KBM-7 (cell line): ENCODE measurements around the gene HIVEP1.

Source experiments
- DNase-seq: peaks from one replicate; pipeline ENCODE4 v3.0.0-alpha.2; 2015
- in situ Hi-C: fragments of 300-500 bp; cut with MboI; formaldehyde crosslinking; loops from 2 replicates; pipeline ENCODE4 v1.14.3; 2020; ENCODE audit warnings: low sequenced_read_pairs, low pct_unique_long_range_greater_than_20kb, mixed read lengths

Gene HIVEP1

GRCh38 chr6:12012038-12012557, at the start of gene HIVEP1:
HIVEP1 (plus strand) TSS chr6:12012312; CDS start chr6:12015629, 3,317 bp downstream.
- in situ Hi-C loops = no loop called here
- peak; percentile 42 for DNase-seq

DNA sequence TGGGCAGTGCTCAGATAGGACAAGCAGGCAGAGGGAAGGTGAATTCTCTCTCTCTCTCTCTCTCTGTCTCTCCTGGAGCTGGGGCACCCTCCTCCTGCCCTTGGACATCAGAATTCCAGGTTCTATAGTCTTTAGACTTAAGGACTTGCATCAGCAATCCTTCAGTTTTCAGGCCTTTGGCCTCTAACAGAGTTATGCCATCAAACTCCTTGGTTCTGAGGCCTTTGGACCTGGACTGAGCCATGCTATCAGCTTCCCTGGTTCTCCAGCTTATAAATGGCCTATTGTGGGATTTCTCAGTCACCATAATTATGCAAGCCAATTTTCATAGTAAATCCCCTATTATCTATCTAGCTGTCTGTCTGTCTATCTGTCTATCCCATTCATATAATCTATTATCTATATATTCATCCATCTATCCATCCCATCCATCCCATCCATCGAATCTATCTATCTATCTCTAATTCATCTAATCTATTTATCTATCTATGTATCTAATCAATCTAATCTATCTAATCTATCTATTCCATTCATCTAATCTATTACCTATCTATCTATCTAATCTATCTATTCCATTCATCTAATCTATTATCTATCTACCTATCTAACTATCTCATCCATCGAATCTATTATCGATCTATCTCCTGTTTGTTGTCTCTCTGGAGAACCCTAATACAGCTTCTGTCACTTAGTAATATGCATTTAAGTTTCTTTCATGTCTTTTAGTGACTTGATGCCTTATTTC, 48.2 kb upstream of the HIVEP1 start:
- in situ Hi-C loops = no loop called here
- DNase-seq = no peak

DNA sequence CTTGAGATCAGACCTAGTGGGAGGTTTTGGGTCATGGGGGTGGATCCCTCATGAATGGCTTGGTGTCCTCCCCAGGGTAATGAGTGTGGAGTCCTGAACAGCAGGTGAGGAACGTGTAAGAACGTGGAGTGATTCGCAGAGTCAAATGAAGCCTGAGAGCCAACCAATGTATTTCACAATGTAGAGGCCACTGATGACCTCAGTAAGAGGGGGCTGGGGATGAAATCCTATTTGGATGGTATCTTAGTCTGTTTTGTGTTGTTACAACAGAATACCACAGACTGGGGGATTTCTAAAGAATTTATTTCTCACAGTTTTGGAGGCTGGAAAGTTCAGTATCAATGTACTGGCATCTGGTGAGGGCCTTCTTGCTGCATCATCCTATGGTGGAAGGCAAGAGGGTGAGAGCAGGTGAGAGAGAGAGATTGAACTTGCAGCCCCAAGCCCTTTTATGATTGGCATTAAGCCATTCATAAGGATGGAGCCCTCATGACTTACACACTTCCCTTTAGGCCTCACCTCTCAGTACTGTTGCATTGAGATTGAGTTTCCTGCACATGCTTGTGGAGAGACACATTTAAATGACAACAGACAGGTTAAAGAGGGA, 47.3 kb upstream of the HIVEP1 start:
- in situ Hi-C loops = no loop called here
- DNase-seq = no peak

DNA sequence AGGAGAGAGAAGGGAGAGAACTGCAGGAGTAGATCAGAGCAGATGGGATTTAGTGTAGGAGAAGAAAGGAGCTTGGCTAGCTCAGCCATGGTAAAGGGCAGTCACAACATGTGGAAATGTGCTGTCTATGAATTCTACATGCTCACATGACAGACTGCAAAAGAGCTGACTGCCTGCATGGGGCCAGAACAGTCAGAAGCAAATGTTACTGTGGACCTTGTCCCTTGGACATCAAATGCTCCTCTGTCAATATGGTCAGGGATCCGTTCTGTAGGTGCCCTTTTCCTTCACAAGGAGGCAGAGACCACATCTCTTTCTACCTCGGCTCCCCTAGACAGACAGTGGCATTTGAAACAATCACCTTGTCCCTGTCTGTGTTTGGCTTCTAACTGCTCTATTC, 46.6 kb upstream of the HIVEP1 start:
- in situ Hi-C loops = no loop called here
- DNase-seq = no peak

GRCh38 chr6:11968241-11968806, 43.8 kb upstream of the HIVEP1 start:
- in situ Hi-C loops = no loop called here
- DNase-seq = no peak

- DNase-seq = no peak
- in situ Hi-C loops = no loop called here
Observed at GRCh38 chr6:11969092-11969491, 43.0 kb upstream of the HIVEP1 start.

GRCh38 chr6:11970114-11970513, 42.0 kb upstream of the HIVEP1 start:
- in situ Hi-C loops = no loop called here

DNA sequence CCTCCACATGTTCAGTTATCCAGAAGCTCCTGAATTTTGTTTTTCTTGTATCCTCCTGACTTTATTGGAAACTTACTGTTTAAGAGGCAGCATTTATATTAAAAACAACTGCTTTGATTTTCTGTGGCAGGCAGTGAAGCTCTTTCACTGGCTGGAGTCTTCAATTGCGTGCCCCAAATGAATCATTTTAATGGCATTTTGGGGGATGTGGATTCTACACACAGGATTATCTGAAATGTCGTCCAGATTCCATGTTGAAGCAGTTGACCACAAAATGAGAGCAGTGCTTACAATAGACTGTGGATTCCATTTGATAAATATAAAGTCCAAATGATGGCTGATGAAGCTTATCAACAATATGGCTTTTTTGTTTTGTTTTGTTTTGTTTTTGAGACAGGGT, 41.0 kb upstream of the HIVEP1 start:
- no peak for DNase-seq
- in situ Hi-C loops = no loop called here

More at GRCh38 chr6:11970114-11970513, 42.0 kb upstream of the HIVEP1 start:
- DNase-seq = no peak

GRCh38 chr6:11972270-11972669, 39.8 kb upstream of the HIVEP1 start:
- DNase-seq = no peak
- in situ Hi-C loops = no loop called here

DNA sequence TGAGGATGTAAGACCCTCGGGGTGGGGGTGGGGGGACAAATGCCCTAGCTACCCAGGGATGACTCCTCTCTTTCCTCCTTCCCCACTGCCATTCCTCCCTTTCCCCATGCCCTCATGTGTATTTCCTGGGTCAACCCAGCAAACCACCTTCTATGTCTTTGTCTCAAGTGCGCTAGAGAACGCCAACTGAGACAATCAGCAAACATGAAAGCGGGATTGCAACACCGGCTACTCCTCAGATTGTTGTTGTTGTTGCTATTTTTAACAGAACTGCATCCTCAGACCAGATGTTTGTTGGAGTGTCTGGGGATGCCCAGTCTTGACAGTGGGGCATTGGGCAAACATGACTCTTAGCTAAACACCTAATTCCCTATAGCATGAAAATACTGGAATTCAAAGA, 39.3 kb upstream of the HIVEP1 start:
- DNase-seq = no peak
- in situ Hi-C loops = no loop called here

DNA sequence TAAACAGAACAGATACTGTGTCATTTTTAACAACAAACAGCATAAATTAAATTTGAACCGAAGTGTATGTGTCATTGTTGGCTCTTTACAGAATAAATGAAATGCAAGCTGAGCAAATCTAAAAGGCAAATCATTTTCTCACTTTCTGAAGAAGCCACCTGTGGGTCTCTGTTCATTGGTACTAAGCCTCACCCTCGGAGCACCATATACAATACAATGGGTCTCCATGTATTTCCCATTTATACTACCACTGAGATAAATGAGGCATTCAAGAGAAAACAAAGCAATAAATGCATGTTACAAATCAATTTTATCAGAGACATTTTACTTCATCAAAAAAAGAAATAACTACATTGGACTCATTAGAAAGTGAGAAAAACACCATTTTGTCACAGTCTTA, 38.9 kb upstream of the HIVEP1 start:
- DNase-seq = no peak
- in situ Hi-C loops = no loop called here

DNA sequence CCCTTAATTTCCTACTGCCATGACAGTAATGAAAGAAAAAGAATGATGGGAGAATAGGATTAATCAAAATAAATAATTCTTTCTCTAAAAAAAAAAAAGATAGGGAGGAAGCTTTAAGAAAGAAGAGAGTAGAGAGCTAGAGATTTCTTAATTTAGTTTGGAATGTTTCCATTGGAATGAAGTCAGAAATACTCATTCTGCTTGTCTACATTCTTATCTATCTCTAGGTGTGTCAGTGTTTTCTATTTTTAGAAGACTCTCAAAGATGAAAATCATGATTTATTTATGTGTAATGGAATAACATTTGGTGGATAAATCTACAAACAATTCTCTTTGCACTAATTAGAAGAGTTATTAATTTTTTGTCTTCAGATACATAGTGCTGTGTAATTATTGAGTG, 38.0 kb upstream of the HIVEP1 start:
- in situ Hi-C loops = no loop called here
- no peak for DNase-seq

DNA sequence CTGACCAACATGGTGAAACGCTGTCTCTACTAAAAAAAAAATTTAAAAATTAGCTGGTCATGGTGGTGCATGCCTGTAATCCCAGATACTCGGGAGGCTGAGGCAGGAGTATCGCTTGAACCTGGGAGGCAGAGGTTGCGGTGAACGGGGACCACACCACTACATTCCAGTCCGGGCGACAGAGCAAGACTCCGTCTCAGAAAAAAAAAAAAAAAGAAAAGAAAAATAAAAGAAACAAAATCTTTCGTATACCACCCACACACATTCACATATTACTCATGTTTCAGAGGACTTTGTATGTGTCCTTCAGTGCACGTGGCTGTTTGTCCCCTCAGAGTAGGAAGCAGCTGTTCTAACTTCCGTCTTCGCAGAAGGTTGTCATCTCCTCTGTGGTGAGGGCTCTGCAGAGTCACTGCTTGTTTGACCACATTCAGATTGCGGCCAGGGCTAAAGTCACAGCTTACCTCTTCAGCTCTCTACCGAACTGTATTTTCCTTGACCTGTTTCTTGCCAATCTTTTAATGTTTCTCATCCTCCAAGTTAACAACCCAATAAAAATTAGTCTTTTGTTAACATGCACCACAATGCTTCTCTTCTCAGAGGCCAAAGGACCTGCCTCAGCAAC, 36.6 kb upstream of the HIVEP1 start:
- peak; percentile 86 for DNase-seq
- in situ Hi-C loops = no loop called here

DNA sequence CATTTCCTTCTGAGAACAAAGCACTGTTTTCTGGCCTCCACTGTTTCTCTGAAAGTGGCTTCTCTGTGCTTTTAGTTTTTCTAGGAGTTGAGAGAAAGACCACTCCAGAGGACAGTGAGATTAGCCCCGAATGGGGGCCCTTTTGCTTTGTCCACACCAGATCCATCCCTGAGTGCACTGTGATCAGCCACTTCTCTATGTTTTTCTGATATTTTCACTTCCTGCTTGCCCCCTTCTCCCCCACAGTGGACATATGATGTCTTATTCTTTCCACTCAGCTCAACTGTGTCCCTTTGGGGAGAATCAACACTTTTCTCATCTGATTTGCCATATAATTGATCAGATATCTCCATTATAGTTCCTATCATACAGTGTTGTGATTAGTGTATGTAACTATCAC, 35.6 kb upstream of the HIVEP1 start:
- in situ Hi-C loops = no loop called here
- DNase-seq = no peak

GRCh38 chr6:11977193-11977592, 34.9 kb upstream of the HIVEP1 start:
- in situ Hi-C loops = no loop called here
- DNase-seq = no peak

DNA sequence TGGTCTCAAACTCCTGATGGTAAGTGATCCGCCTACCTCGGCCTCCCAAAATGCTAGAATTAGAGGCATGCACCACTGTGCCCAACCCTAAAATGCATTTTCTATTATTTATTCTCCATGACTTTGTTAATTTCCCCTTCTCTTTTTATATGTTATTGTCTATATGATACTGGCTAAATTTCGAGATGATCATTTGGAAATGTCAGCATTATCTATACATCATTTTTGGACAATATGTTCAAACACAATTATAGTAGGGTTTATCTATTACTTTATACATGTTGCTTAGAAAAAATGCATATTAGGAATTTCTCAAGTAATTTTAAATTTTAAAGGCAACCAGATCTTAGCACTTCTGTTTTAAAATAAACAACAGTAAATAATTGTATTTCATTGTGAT, 34.4 kb upstream of the HIVEP1 start:
- DNase-seq = no peak
- in situ Hi-C loops = no loop called here

DNA sequence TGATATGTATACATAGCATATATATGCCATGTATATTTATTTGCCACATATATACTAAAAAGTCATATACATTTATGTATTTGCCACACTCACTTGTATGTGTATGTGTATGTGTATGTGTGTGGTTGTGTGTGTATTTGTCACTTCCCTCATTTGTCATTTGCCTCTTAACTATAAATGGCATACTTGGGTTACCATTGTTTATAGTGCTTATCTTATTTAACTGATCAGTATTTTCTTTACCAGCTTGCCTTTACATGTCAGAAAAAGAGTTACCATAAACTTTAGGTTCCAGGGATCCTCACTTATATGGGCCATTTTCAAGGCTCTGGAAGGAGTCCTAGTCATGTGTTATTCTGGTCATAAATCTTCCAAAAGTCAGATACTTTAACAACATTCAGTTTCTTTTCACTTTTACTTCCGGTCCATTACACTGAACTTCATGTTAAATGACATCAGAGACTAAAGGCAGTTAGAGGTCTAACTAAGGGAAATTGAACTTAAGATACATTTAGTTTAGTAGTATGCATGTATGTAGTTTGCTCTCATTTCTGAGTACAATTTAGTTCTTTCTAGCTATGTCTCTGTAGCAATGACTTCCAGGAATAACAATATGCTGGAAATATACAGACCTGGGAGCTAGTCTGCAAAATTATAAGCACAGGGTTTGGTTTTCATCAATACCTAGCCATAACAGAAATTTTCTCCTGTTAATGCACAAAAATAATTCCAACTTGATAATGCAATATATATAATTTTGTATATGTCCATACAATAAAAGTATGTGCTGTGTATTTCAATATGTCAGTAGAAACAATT, 33.7 kb upstream of the HIVEP1 start:
- in situ Hi-C loops = no loop called here
- DNase-seq = peak; percentile 22

DNA sequence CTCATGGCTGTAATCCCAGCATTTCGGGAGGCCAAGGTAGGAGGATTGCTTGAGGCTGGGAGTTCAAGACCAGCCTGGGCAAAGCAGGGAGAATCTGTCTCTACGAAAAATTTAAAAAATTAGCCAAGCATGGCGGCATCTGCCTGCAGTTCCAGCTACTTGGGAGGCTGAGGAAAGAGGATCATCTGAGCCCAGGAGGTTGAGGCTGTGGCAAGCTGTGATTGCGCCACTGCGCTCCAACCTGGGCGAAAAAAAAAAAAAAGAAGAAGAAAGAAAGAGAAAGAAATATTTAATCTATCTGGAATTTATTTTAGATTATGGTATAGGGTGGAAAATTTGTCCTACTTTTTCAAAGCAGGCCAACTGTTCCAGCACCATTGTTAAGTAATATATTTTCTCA, 32.2 kb upstream of the HIVEP1 start:
- no peak for DNase-seq
- in situ Hi-C loops = no loop called here

DNA sequence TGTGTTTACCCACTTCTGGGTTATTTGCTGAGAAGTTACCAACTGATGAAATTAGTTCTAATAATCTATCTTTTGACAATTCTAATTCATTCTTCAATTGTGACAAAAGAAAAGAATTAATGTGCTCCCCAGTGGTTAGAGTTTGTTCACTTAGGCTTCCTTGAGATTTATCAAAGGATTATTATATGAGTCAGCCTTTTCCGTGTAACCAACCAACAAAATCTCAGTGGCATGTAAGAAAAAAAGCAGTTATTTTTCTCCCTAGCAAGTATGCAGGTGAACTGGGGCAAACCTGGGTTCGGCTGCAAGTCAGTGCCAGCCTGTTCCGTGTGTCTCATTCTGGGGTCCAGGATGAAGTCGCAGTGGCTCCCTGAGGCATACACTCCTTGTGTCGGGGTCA, 28.8 kb upstream of the HIVEP1 start:
- DNase-seq = no peak
- in situ Hi-C loops = no loop called here
